ENCODE data around the gene DEUP1. TPM values are rescaled to one million over a fixed set of nuclear protein-coding genes. Genes with fewer than 3 reads are reported as not detected.

The DEUP1 gene
- total RNA-seq, 1 donor from 2014 or later: 0.41 TPM

GRCh38 chr11:93361435-93361834, 30.9 kb downstream of the DEUP1 start:
- H3K9ac ChIP-seq (ENCODE audit: low read length): no peak overlapping the region
- DNase-seq (ENCODE audit: low read depth) (no peak), FAIRE-seq (no peak)
- no peaks in the 10 kb centered on the region for H3K36me3 ChIP-seq (ENCODE audit: insufficient read depth, low read length)
- no peaks in the 10 kb centered on the region for H4K20me1 ChIP-seq (ENCODE audit: insufficient read depth, low read length)
- Mint-ChIP-seq H3K36me3 (ENCODE audit: low read depth, unreplicated experiment) (no peaks in the 10 kb centered on the region), H3K27me3 (ENCODE audit: low read depth, unreplicated experiment) (no peaks in the 10 kb centered on the region), H3K27ac (ENCODE audit: unreplicated experiment) (no peak overlapping the region), H3K9me3 (ENCODE audit: unreplicated experiment) (peaks cover 5% of the 10 kb centered on the region), H3K4me3 (ENCODE audit: unreplicated experiment) (no peak overlapping the region), H3K4me1 (ENCODE audit: low read depth, unreplicated experiment) (no peaks in the 10 kb centered on the region)
- H3K27ac ChIP-seq (ENCODE audit: low read depth, low read length): no peak overlapping the region
- H3K27me3 ChIP-seq (ENCODE audit: insufficient read depth, low read length): no peaks in the 10 kb centered on the region
- H3K4me3 ChIP-seq (ENCODE audit: insufficient read depth, low read depth, low read length): no peak overlapping the region
- H2AFZ ChIP-seq (ENCODE audit: low read depth, low read length): no peak overlapping the region
- TF ChIP-seq CTCF (IDR thresholded peaks at IDR 0.05; ENCODE audit: insufficient read depth, low read depth, low read length) (no peak), EZH2 (IDR thresholded peaks at IDR 0.05; ENCODE audit: insufficient read depth, low read length) (no peak)
- H3K4me1 ChIP-seq (ENCODE audit: insufficient read depth, low read length): no peaks in the 10 kb centered on the region
- no peaks in the 10 kb centered on the region for H3K79me2 ChIP-seq (ENCODE audit: insufficient read depth, low read length)
- no peaks in the 10 kb centered on the region for H3K9me3 ChIP-seq (ENCODE audit: insufficient read depth, low read depth, low read length)
- no peak overlapping the region for H3K4me2 ChIP-seq (ENCODE audit: low read length)

GRCh38 chr11:93368022-93368421, 37.5 kb downstream of the DEUP1 start:
- no peak for FAIRE-seq

More at GRCh38 chr11:93368022-93368421, 37.5 kb downstream of the DEUP1 start:
- Histone ChIP-seq H3K27ac (ENCODE audit: low read depth, low read length) (no peak overlapping the region), H3K4me3 (ENCODE audit: insufficient read depth, low read depth, low read length) (no peak overlapping the region), H4K20me1 (ENCODE audit: insufficient read depth, low read length) (no peaks in the 10 kb centered on the region), H3K36me3 (ENCODE audit: insufficient read depth, low read length) (no peaks in the 10 kb centered on the region), H3K79me2 (ENCODE audit: insufficient read depth, low read length) (no peaks in the 10 kb centered on the region), H2AFZ (ENCODE audit: low read depth, low read length) (no peak overlapping the region), H3K4me1 (ENCODE audit: insufficient read depth, low read length) (no peaks in the 10 kb centered on the region), H3K9ac (ENCODE audit: low read length) (no peak overlapping the region), H3K9me3 (ENCODE audit: insufficient read depth, low read depth, low read length) (no peaks in the 10 kb centered on the region), H3K27me3 (ENCODE audit: insufficient read depth, low read length) (no peaks in the 10 kb centered on the region), H3K4me2 (ENCODE audit: low read length) (no peak overlapping the region)
- Mint-ChIP-seq H3K9me3 (ENCODE audit: unreplicated experiment) (peaks cover 8% of the 10 kb centered on the region), H3K27me3 (ENCODE audit: low read depth, unreplicated experiment) (no peaks in the 10 kb centered on the region), H3K4me3 (ENCODE audit: unreplicated experiment) (no peak overlapping the region), H3K4me1 (ENCODE audit: low read depth, unreplicated experiment) (peaks cover 3% of the 10 kb centered on the region), H3K36me3 (ENCODE audit: low read depth, unreplicated experiment) (no peaks in the 10 kb centered on the region), H3K27ac (ENCODE audit: unreplicated experiment) (no peak overlapping the region)
- DNase-seq (ENCODE audit: low read depth): no peak
- no peak for TF ChIP-seq CTCF (IDR thresholded peaks at IDR 0.05; ENCODE audit: insufficient read depth, low read depth, low read length)
- no peak for TF ChIP-seq EZH2 (IDR thresholded peaks at IDR 0.05; ENCODE audit: insufficient read depth, low read length)
